DMS 273 treated with DMSO at 0.1 percent for 48 hours (cell line): Measurements from ENCODE around the gene LPAR2.

Experiments
- DNase-seq: peaks from one replicate; lab custom pipeline; 2025; lab: John Stamatoyannopoulos, UW

LPAR2 gene

DNA sequence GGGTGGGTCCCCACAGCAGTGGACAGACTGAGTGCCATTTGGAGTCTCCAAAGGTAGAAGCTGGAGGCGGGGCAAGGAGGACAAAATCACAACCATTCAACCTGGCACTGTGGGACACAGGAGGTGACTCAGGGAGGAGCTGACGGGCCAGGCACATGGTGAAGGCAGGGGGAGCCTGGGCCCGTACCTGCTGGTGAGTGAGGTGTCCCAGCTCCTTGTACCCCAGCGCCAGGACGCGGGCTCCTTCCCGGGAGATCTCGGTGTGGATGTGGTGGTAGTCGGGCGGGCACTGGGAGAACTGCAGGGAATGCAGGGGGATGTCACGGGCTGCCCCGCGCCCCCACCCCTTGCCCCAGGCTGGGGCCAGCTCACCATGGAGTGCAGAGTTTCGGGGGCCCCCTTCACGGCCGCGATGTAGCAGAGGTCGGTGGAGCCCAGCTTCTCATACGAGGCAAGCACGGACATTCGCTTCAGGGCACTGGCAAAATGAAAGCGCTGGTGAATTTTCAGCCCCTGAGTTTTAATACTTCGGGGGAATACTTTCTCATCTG is 25.7 kb upstream of the LPAR2 start:
- DNase-seq = no peak

DNA sequence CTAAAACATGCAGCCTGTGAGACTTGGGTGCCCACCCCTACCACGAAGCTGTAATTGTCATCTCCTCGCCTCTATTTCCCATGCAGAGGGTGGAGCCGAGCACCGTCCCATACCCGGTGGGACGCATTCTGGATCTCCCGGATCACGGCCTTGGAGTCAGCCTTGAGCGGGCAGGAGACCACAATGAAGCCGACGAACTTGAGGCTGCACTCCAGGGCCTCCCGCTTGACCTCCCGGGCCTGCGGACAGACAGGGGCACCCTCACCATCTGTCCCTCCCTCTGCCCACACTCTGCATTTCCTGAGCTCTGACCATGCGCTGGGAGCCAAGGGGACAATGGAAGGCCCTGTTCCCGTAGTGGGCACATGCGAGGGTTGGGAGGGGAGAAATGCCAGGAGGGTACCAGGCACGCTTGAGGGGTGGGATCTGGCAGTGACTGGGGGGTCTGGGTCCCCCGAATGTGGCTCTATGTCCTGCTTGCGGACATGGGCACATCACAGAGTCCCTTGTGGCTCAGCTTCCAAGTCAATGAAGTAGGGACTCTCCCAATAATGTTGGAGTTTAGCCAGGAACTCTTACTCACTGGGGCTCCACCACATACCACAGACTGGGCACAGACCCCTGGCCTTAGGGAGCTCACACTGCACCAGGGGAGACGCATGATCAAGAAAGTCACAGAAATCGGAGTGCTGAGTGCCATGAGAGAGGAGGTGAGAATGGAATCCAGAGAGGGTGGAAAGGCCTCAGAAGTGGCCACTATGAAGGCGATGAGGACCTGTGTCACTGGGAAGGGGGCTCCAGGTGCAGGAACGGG is 24.7 kb upstream of the LPAR2 start:
- DNase-seq = no peak

DNA sequence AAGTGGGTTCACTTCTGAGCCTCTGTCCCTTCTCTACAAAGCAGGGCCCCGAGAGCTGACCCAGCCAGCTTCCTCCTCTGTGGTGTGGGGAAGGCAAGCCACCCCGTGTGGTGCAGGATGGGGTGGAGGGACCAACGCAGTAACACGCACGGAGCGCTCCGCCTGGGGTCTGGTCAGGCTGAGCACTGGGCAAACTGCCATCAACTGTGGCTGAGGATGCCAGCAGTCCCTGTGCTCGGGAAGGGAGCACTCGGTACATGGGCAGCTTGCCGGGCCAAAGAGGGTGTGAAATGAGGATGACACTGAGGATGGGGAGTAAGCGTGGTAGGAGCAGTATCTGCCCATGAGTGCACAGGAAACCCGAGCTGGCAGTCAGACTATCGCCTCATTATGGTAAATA is 23.1 kb upstream of the LPAR2 start:
- no peak for DNase-seq

DNA sequence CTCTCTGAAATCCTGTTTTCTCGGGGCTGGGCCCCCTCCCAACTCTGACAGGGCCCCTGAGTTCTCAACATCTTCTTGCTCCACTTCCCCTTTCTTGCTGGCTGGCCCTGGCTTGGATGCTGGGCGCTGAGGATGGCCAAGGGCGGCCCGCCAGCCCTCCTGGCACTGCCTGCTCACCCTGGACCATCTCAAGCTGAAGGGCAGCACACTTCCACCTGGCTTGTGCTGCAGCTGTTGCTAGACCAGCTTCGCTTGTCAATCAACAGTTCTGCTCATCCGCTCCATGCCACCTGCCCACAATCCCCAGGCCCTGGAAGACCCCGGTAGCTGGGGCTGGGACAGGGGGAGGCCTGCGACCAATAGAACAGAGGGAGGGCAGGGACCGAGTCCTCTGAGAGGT is 22.3 kb upstream of the LPAR2 start:
- no peak for DNase-seq

DNA sequence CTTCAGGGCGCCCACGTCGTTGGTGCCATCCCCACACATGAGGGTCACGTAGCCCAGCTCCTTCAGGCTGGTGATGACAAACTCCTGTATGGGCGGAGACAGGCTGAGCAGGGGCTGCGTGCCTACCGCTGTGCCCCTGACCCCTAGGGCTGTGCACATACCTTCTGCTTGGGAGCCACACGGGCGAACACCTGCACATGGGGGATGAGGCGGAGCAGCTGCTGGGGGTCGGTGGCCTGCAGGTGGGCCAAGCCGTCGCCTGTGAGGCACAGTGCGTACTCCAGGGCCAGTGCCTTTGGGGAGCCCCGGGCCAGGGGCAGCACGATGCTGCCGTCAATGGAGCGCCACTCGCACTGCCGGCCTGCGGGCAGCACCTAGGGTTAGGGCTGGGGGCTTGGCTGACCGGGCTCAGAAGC is 21.6 kb upstream of the LPAR2 start:
- DNase-seq = no peak

GRCh38 chr19:19649155-19649554 is 21.1 kb upstream of the LPAR2 start:
- no peak for DNase-seq

DNA sequence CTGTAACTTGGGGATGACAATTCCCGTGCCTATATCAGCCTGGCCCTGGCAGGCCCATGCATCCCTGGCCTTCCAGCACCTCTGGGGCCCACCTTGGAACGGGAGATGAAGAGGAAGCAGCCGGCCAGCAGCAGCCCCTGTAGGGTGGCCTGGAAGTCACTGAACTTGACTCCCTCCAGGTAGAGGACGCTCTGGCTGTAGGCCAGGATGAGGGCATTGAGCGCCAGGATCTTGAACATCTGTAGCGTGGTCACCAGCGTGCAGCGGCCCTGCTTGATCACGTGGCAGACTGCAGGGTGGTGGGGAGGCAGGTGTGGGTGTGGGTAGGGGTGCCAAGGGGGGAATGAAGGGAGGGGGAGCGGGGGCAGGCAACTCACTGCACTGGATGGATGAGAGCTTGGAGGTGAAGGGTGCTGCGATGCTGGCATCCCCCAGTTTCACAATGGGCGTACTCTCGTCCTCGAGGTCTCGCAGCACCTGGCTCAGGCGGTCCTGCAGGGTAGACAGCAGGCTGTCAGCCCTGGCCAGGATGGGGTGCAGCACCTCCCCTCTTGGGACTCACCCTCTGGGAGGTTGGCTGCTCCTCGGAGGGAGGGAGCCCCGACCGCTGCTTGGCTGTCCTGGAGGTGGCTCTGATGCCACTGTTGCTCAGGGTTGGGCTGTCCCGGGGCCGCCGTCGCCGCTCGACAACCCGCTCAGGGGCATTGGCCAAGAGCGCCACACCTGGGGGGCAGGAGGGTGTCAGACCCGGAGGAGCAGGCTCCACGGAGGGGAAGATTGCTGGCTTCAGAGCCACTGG is 19.2 kb upstream of the LPAR2 start:
- no peak for DNase-seq

DNA sequence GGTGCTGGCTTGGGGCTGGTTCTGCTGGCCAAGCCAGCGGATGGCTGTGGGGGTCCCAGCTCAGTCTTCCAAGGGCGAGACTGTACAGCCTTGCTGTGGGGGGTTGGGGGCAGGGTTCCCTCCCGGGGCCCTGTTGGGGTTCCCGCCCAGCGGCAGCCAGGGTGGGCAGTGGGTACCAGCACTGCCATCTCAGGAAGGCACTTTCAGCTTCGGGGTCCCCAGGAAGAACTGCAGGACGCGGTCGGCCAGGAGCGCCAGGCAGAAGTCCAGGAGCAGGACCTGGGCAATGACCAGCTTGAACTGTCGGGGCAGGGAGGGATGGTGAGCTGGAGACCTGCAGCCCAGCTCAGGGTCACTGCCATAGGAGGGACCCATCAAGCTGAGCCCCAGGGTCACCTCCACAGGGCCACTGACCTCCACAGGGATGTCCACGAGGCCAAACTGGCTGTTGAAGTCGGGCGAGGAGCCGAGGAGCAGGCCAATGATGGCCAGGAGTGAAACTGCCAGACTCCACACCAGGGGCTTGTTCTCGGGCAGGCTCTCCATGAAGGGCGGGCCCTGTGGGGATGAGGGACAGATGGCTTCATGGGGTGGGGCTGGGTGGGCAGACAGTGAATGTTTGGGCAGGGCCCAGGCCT is 17.3 kb upstream of the LPAR2 start:
- no peak for DNase-seq

DNA sequence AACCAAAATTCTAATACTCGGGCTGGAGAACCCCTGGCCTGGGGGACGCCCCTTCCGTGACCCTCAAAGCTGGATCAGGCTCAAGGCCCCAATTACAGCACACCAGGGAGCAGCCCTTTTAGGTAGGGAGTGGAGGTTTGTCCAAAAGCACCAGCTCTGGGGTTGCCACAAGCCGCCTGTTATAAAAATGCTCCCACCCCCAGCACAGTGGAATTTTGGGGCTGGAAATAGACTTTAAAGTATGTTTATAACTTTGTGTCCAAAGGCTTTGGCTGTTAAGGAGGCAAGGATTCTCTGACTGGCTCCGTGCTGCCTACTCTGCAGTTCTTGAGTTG is 16.0 kb upstream of the LPAR2 start:
- no peak for DNase-seq

DNA sequence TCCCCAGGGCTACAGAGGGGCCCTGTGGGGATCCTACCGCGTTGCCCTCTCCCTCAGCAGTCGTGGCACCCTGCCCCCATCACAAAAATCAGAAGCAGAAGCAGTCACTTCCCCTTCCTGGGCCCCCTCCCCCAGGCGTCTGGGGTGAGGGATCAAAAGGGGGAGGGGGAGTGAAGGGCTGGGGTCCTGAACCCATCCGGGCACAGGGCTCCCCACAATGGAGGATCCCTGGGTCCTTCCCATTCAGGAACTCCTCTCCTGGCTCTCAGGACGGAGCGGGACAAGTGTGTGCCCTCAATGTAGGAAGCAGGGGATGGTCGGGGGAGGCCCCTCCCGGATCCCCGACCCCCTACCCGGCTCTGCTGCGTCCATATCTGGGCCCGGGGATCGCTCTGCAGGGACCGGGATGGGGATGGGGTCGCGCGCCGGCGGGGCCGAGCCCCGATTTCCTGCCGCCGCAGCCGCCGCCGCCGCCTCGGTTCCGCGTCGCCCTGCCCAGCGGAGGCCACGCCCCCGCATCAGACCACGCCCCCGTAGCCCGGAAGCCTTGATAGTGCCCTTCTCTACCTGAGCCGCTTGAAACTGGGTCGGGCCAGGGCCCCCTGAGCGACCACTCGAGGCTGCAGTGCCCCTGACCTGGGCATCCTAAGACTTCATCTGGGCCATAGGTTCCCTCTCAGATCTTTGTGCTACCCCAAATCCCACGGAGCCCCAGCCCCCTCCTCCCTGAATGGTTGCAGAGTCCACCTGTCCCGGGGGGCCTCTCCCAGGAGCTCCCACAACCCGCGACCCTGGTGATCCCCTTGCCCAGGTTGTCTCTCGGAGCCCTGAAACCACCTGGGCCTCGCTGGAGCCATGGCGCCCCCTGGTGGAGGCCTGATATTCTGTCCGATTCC is 15.4 kb upstream of the LPAR2 start, which contains the start of gene GMIP:
Gene GMIP, minus strand, starts transcription at position 500 of the 896 bp plus-strand sequence. Its CDS starts 128 bp downstream, at position 372.
- DNase-seq = no peak

DNA sequence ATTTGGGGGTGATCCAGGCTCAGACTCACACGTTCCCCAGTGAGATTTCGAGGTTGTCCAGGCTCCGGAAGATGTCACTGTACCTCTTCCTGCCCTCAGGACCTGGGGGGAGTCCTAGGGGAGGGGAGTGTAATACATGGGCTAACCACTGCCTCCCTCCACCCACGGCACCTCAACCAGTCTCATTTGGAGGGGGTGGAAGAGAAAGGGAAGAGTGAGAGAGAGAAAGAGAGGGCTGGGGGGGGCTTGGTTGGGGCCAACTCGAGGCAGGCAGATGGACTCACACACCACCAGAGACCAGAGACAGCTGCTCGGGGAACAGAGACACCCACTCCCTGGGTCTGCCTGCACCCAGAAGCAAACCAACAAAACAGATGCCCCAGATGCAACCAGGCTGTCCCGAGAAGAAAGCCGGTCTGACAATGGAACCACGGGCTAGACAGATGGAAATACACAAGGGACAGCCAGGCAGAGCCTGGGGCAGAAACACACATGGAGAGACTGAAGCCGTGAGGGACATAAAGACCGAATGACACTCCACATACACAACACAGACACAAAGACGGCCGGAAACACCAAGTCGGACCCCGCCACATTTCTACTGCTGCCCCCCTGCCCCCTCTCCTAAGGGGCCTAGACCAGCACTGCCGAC is 14.6 kb upstream of the LPAR2 start:
- peak; percentile 33 for DNase-seq

DNA sequence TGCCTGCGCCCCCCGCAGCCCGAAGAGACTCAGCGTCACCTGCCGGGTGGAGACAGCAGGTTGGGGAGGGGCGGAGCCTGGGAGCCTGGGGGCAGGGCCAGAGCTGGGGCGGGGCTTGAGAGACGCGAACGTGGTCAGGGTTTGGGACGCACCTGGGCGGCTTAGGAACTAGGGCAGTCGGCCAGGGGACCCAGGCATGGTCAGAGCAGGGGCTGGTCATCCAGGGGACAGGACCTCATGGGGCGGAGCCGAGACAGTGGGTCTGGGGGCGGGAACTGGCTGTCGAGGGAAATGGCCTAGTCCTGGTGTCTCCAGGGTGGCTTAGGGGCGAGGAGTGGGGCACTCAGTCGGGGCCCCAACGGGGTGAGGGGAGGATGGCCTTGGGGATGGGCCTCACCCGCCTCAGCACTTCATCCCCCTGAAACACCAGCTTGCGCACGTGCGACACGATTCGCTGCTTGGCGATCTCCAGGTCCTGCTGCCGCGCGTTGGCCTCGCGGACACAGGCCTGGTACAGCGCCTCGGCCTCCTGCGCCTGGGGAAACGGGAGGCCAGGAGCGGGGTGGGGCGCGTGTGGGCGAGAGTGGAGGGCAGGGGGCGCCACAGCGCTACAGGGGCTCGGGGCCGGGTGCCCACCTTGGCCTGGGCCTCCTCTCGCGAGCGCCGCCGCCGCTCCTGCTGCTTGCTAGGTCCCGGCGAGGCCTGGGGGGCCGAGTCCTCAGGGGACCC is 9.7 kb upstream of the LPAR2 start:
- DNase-seq = no peak

- no peak for DNase-seq
Measured at GRCh38 chr19:19637186-19637522, 9.1 kb upstream of the LPAR2 start.

GRCh38 chr19:19636573-19637185 is 8.7 kb upstream of the LPAR2 start:
- DNase-seq = no peak

DNA sequence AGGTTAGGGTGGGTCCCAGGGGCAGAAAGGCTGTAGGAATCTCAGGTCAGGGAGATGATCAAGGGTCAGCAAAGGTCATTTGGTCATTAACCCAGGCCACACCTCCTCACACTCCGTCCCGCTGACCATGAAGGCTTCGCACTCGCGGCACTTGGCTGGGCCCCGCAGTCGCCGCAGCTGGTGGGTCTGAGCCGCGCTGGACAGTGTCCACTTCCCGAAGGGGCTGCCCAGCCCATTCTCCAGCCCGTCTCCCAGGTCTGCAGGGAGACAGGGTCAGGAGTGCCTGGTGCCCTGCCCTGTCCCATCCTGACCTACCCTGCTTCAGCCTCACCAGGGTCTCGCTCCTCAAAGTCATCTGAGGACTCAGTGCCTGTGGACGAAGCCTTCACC is 7.3 kb upstream of the LPAR2 start:
- DNase-seq = no peak

- no peak for DNase-seq
Measured at GRCh38 chr19:19634516-19635312, 6.7 kb upstream of the LPAR2 start.

DNA sequence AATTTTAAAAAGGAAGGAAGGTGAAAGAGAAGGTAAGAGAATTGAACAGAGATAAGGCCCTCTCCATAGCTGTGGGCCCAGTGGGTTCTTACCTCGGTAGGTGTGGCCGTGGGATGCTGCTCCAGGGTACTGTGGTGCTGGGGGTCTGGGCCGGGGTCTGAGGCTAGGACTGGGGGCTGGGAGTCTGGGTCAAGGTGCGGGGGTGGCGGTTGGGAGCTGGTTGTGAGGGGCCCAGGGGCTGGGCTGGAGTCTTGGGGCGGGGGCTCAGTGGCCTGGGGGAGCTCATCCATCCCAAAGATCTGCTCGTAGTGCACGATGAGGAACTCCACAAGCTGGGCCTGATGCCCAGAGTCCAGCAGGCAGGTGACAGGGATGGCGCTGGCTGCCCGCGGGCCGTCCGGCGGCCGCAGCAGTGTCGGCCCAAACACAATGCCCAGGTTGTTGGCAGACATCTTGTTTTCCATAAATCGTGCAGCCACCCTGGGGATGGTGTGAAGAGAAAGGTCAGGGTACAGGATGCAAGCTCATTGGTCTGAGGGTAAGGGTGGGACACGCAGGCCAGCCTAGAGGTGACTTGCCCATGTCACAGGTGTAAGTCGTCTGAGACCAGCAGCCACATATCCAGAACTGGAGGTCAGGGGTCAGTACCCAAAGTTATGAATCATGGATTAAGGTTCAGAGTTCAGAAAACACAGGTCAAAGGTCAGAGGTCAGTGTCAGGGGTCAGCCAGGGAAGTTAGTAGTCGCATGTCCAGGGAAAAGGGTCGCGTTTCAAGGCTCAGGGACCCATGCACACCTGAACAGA is 5.9 kb upstream of the LPAR2 start:
- no peak for DNase-seq

- no peak for DNase-seq
Measured at GRCh38 chr19:19632661-19633060, 4.6 kb upstream of the LPAR2 start.
